GM19193 (cell line): ENCODE measurements around the gene LTO1.

Experiments used
- POLR2A ChIP-seq: IDR thresholded peaks from 4 replicates; pipeline ENCODE4 v1.6.1; 2011; ENCODE audit not compliant: insufficient read depth, insufficient read length; ENCODE audit errors: extremely low read depth

The LTO1 gene

DNA sequence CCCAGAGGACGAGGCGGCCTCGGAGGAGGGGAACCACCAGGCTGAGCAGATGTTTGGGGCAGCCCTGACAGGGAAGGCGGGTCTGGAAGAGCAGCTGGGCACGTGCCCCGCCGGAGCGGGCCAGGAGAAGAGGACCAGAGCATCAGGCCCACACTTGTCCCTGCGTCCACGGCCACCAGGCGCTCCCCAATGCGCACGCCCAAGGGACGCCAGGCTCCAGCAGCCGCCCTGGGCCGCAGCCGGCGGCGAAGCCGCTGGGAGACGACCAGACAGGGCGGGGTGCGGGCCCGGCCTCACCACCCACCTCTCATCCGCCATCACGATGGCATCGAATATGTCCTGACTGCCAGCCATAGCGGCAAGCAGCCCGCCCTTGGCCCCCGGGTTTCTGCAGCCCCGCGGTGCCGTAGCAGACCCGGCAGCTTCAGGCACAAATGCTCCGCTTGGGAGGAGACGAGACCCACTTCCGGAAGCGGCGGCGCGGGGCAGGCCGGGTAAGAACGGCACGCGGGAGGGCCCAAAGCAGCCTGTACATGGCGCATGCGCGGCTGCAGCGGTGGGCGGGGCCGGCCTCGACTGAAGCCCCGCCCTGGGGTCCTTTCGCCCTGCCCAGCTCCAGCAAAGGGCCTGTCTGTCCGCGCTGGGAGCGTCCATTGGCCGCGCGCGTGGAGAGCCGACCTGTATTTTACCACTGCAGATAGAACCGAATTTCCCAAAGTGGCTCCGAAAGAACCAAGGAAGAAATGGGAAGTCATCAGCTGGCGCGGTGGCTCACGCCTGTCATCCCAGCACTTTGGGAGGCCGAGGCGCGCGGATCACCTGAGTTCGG, at the start of gene LTO1:
Gene LTO1, minus strand, starts transcription at position 468 of the 829 bp plus-strand sequence. Its CDS starts 114 bp downstream, at position 354.
- peak; percentile 92 for TF ChIP-seq POLR2A

- TF ChIP-seq POLR2A: no peak
These were observed 46.6 kb upstream of the LTO1 start for GRCh38 chr11:69721745-69722144.

- TF ChIP-seq POLR2A: no peak
These were observed 46.0 kb upstream of the LTO1 start for GRCh38 chr11:69721106-69721505.

DNA sequence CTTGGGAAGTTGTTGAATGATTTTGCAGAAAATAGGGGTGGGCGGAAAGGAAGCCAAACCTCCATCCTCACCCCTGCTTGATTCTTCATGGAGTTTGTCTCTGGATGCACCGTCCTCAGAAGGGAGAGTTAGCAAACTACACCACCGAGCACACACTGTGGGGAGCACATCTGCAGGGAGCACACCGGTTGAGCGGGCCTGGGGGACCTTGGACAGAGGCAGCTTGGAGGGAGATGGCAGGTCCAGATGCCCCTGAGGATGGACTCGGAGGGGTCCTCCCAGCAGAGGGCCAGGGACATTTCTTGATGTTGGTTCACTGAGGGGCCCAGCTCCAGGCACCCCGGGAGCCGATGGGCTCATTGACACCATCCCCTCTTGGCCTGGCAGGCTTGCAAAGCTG, 43.8 kb upstream of the LTO1 start:
- no peak for TF ChIP-seq POLR2A

DNA sequence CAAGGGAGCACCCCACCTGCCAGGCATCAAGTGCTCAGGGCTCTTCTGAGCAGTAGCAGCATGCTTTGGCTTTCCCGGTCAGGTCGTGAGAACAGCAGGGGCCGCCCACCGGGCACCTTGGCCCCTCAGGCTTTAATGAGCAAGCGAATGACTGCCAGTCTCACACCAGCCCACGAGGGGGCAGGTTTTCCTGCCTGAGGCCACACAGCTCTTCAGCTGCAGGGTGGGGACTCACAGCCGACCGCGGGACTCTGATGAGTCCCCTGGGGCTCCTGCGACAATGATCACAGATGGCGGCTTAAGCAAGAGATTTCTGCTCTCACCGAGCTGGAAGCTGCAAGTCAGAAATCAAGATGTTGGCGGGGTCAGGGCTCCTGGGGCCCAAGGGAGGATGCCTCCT, 43.0 kb upstream of the LTO1 start:
- TF ChIP-seq POLR2A: no peak

- TF ChIP-seq POLR2A: no peak
These were observed 42.0 kb upstream of the LTO1 start for GRCh38 chr11:69716891-69717747.

- no peak for TF ChIP-seq POLR2A
These were observed 40.9 kb upstream of the LTO1 start for GRCh38 chr11:69716099-69716498.

DNA sequence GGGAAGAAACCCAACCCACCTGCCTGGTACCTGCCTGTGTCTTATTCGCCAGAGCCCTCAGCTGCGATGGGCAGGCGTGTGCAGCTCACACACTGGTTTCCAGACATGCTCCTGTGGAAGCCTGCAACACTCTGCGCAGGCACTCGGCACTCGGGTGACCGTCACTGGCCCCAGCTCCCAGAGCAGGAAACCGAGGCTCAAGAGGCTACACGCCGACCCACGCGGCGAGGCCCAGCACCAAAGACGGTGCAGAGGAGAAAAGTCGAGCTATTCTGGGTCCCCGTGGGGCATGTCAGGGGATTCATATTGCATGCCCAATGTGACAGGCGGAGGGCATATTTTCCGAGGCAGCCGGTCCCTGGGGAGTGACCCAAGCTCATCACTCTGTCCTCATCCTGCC, 40.3 kb upstream of the LTO1 start:
- no peak for TF ChIP-seq POLR2A

DNA sequence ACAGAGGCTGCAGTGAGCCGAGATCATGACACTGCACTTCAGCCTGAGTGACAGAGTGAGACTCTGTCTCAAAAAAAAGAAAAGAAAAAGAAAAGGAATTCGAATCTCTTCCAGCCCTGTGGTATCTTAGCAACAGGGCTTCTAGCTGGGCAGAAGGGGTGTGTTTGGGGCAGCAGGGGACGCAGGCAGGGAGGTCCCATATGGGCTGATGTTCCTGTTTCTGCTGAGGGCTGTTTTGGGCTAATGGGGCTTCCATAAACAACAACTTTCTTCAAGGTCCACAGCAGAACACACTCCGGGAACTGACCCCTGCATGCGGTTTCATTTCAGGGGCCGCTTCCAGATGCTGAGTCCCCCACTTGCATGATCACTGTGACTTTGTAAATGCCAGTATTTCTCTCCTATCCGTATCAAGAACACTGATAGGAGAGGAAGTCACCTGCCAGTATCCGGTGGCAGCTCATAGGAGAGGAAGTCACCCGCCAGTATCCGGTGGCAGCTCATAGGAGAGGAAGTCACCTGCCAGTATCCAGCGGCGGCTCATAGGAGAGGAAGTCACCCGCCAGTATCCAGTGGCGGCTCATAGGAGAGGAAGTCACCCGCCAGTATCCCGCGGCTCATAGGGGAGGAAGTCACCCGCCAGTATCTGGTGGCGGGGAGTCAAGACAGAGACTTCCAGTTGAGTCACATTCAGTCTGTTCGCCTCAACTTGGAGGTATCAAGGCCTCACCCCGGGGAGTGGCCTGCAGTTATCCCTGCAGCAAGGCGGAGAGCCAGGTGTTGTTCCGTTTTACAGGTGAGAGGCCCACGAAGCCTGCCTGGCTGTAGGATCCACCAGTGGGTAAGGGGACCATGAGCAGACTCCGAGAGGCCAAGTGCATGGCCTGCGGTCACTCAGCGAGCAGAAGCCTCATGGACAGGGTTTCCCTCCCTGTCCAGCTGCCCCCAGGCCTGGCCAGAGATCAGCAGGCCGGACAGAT, 37.0 kb upstream of the LTO1 start:
- no peak for TF ChIP-seq POLR2A

DNA sequence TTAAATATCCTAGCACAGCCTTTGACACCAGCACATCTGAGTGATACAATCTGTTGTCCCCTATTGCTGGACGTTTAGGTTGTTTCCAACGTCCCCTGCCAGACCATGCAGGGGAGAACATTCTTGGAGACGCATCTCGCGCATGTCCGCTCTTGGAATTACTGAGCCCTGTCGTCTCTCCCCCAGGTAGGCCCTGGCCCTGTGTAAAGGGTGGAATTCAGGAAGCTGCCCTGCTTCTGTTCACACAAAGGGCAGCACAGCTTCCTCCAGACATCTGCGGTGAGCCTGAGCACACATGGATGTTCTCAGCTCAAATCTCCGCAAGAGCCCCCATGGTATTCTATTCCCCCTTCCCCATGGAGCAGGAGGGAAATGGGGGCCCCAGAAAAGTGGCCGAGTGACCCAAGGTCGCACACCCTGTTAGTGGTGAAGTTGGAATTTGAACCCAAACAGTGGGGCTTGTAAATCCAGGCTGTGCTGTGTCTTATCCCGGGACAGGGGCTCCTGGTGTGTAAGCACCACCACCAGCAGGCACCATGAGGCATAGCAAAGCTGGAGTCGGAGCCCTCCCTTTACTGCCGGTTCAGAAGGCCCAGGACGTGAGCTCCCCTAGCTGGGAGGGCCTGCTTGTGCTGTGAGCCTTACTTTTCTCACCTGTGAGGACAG, 33.7 kb upstream of the LTO1 start:
- no peak for TF ChIP-seq POLR2A

- no peak for TF ChIP-seq POLR2A
These were observed 32.0 kb upstream of the LTO1 start for GRCh38 chr11:69707176-69707575.

DNA sequence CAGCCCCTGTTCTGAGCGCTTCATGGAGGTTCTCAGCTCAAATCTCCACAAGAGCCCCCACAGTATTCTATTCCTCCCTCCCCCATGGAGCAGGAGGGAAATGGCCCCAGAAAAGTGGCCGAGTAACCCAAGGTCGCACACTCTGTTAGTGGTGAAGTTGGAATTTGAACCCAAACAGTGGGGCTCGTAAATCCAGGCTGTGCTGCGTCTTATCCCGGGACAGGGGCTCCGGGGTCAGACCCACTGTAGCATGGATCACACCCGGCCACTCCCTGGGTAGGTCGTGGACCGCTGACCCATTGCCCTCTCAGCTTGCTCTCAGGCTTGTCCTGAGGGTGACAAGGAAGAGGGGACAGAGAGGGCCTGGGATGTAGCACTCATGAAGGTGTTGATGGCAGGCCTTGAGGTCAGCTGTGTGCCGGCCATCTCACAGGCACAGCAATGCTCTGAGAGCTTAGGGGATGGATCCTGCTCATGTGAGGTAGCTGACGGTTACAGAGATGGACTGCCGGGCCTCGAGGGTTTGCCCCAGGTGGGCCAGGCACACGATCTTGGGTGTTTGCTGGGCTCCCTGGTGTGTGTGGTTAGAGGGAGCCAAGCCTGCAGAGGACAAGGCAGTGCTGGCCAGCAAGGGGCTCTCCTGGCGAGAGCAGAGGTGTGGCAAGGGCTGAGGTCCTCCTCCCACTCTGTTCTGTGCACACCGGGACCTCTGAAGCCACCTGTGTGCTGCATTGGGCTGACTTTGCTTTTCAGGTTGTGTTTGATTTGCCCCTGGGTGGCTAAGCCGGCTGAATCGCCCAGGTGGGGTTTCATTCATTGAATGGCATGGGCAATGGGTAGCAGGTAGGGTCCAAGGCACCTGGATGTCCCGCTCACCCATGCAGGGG, 31.0 kb upstream of the LTO1 start:
- TF ChIP-seq POLR2A: no peak

DNA sequence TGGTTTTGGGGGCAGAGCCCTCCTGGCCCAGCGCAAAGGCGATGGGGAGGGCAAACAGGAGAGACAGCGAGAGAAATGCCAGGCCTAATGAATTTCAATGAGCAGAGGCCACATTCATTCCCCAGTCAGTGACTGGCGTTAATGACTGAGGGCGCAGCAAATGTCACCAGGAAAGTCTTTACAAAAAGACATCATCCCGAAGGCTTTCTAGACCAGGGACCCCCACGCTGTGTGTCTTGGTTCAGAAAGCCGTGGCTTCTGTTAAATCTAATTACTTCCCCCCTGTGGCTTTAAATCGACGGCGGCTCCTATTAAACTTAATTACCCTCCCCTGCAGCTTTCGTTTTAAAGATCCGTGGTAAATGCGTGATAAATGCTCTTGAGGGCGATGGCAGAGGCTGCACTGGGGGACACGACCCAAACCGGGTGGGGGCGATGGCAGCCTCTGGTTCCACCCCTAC, 30.2 kb upstream of the LTO1 start:
- no peak for TF ChIP-seq POLR2A
